Measurements from ENCODE around the gene POLR1A. TPM values are rescaled to one million over a fixed set of nuclear protein-coding genes. Genes with fewer than 3 reads are reported as not detected.

POLR1A gene
- total RNA-seq, 4 donors from 2014 or later, result 11.1 to 17.6 (median 13.3) TPM

DNA sequence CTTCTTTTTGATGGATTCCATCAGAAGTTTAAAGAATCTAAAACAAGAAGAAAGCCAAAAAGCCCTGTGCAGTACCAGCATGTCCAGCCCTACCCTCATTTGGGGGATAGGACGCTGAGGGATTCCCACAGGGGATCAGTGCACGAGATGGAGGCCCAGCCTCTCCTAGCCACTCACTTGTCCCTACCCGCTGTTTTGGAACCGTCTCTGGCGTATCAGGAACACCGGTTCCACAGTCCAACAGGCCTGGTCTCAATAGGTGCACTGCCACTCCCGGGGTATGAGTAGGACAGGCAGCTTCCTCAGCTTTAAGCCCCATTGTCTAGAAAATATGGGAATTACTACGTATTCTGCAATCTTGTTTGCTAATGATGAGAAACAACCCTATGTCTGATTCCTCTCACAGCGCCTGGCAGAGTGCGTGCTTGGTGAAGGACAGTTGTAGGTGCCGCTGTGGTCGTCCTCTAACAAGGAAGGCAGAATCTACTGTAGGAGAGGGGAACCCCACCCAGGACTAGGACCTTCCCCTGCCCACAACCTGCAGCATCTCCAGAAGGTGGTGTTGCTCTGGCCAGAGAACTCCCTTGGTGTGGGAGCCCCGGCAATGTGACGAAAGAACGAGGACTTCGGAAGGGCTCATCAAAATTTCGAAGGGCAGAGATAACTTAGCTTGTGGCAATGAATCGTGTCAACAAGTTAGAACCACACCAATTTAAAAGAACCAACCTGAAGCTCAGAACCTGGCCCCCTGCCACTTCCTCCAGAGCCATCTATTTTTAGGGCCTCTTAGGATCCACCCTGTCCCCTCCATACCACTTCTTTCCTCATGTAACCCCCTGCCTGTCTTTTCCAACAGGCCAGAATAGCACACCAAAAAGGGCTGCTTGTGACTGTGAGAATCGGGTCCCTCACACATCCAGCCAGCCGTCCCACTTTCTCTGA, 71.7 kb downstream of the POLR1A start:
- H3K27ac ChIP-seq, result peak overlapping the region in 1 of 4 donors; percentile 83
- H3K4me1 ChIP-seq, result peaks cover 26 to 42% (median 33%) of the 10 kb centered on the region in 4 donors
- TF ChIP-seq, protein P1, sequence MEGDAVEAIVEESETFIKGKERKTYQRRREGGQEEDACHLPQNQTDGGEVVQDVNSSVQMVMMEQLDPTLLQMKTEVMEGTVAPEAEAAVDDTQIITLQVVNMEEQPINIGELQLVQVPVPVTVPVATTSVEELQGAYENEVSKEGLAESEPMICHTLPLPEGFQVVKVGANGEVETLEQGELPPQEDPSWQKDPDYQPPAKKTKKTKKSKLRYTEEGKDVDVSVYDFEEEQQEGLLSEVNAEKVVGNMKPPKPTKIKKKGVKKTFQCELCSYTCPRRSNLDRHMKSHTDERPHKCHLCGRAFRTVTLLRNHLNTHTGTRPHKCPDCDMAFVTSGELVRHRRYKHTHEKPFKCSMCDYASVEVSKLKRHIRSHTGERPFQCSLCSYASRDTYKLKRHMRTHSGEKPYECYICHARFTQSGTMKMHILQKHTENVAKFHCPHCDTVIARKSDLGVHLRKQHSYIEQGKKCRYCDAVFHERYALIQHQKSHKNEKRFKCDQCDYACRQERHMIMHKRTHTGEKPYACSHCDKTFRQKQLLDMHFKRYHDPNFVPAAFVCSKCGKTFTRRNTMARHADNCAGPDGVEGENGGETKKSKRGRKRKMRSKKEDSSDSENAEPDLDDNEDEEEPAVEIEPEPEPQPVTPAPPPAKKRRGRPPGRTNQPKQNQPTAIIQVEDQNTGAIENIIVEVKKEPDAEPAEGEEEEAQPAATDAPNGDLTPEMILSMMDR (IDR thresholded peaks at IDR 0.05), result no peak
- TF ChIP-seq POLR2AphosphoS5 (IDR thresholded peaks at IDR 0.05), result no peak
- no peak for TF ChIP-seq EP300 (IDR thresholded peaks at IDR 0.05; ENCODE audit: low read depth)
- no peak for TF ChIP-seq POLR2A (IDR thresholded peaks at IDR 0.05)
- no peak overlapping the region for H3K4me3 ChIP-seq
- in situ Hi-C loops (cut with MboI; ENCODE audit: low pct_ligation_motif_present in 1 of 4, low pct_unique_long_range_greater_than_20kb in 1 of 4, low sequenced_read_pairs in 3 of 4), result no loop called here
- no peaks in the 10 kb centered on the region for H3K9me3 ChIP-seq
- intact Hi-C loops (cut with DNase I; ENCODE audit: low total_unique reads), result no loop called here
- no peak for DNase-seq
- H3K36me3 ChIP-seq, result peaks cover 0 to 29% (median 12%) of the 10 kb centered on the region in 4 donors
- 94 to 100% methylated on average over 8 to 20 of the region's 20 CpGs for WGBS, 2 donors (ENCODE audit: low coverage in 1 of 2)
- no peaks in the 10 kb centered on the region for H3K27me3 ChIP-seq

DNA sequence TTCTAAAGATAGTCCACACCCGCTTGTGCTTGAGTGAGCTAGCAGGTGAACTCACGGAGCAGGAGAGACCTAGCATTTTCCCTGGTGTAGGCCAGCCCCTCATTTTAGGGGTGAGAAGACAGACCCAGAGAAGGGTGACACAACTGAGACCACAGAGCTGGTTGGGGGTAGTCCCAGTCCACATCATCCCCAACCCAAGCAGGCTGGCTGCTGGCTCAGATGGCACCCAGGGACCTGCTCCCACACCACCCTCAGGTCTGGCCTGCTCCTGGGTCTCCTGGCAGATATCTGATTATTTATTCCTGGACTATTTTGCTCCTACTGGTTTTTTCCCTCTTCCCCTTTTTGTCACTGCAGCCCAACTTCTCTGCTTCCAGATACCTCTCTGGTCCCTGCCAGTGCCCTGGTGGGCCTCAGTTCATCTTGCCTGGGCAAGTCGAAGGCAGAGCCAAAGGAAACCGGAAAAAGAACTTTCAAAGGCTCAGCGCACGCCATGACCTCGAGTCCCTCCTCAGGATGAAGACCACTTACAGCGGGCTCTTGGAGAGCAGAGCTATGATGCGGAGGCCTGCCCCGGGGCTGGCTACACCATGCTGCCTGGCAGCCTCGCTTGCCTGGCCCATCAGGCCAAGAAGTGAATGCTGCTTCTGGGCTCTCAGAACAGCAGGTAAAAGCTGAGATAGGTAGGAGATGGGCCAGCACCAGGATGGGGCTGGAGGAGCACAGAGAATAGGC, 72.7 kb downstream of the POLR1A start:
- TF ChIP-seq EP300 (IDR thresholded peaks at IDR 0.05; ENCODE audit: low read depth) (no peak), POLR2A (IDR thresholded peaks at IDR 0.05) (no peak)
- Histone ChIP-seq H3K4me3 (no peak overlapping the region), H3K27ac (no peak overlapping the region), H3K9me3 (no peaks in the 10 kb centered on the region), H3K27me3 (no peaks in the 10 kb centered on the region), H3K36me3 (peaks cover 0 to 29% (median 15%) of the 10 kb centered on the region in 4 donors), H3K4me1 (peaks cover 20 to 33% (median 25%) of the 10 kb centered on the region in 4 donors)
- intact Hi-C loops (cut with DNase I; ENCODE audit: low total_unique reads) (no loop called here), in situ Hi-C loops (cut with MboI; ENCODE audit: low pct_ligation_motif_present in 1 of 4, low pct_unique_long_range_greater_than_20kb in 1 of 4, low sequenced_read_pairs in 3 of 4) (no loop called here)
- 95 to 96% methylated on average over 4 to 11 of the region's 11 CpGs for WGBS, 2 donors (ENCODE audit: low coverage in 1 of 2)
- DNase-seq, result no peak

DNA sequence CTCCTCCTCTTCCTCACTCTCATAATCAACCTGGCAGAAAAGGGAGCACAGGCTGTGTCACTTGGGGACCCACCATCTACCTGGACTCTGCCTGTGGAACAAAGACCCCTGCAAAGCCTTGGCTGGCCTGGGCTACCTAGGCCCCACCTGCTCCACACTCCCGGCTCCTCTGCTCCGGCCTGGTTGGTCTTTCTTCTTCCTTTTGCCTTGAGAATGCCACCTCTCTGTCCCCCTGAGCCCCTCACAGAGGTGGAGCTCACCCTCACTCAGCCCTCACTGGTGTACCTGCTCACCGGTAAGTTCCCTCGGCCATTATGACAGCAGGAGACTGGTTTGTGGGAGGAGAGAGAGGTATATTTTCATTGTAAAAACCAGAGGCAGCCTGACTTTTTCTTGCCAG, 74.1 kb downstream of the POLR1A start:
- intact Hi-C loops (cut with DNase I; ENCODE audit: low total_unique reads) (no loop called here), in situ Hi-C loops (cut with MboI; ENCODE audit: low pct_ligation_motif_present in 1 of 4, low pct_unique_long_range_greater_than_20kb in 1 of 4, low sequenced_read_pairs in 3 of 4) (no loop called here)
- DNase-seq, result no peak
- Histone ChIP-seq H3K36me3 (peaks cover 0 to 38% (median 17%) of the 10 kb centered on the region in 4 donors), H3K4me1 (peaks cover 6 to 19% (median 11%) of the 10 kb centered on the region in 4 donors), H3K4me3 (no peak overlapping the region), H3K27me3 (no peaks in the 10 kb centered on the region), H3K9me3 (no peaks in the 10 kb centered on the region), H3K27ac (no peak overlapping the region)
- TF ChIP-seq, protein P1 (IDR thresholded peaks at IDR 0.05), result no peak
- TF ChIP-seq POLR2AphosphoS5 (IDR thresholded peaks at IDR 0.05) (no peak), EP300 (IDR thresholded peaks at IDR 0.05; ENCODE audit: low read depth) (no peak), POLR2A (IDR thresholded peaks at IDR 0.05) (no peak)
- 99% methylated on average over 4 of the region's 4 CpGs; no CpG with 5 or more reads in 1 of the 2 donors for WGBS, 2 donors (ENCODE audit: low coverage in 1 of 2)

DNA sequence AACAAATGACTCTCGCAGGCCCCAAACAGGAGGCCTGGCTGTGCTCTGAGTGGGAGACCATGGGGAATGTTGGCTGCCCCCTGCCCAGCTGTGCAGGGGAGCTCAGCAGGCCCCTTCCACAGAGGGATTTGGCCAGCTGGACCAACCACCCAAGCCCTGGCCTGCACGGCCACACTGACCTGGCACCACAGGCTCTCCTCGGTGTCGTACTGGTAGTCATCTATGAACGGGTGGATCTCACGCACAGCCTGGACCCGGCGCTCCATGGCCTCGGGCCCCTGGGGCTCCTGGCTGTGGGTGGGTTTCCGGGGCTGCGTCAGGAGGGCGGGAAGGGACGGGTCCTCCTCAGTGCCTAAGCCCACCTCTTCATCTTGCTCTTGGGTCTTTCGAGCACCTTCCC, 74.5 kb downstream of the POLR1A start:
- Histone ChIP-seq H3K4me1 (peaks cover 1 to 14% (median 9%) of the 10 kb centered on the region in 4 donors), H3K36me3 (peaks cover 0 to 38% (median 19%) of the 10 kb centered on the region in 4 donors), H3K27me3 (no peaks in the 10 kb centered on the region), H3K9me3 (no peaks in the 10 kb centered on the region), H3K27ac (no peak overlapping the region), H3K4me3 (no peak overlapping the region)
- TF ChIP-seq, protein P1 (IDR thresholded peaks at IDR 0.05), result no peak
- TF ChIP-seq POLR2A (IDR thresholded peaks at IDR 0.05), result no peak
- TF ChIP-seq EP300 (IDR thresholded peaks at IDR 0.05; ENCODE audit: low read depth), result no peak
- TF ChIP-seq POLR2AphosphoS5 (IDR thresholded peaks at IDR 0.05), result no peak
- in situ Hi-C loops (cut with MboI; ENCODE audit: low pct_ligation_motif_present in 1 of 4, low pct_unique_long_range_greater_than_20kb in 1 of 4, low sequenced_read_pairs in 3 of 4), result no loop called here
- WGBS, 2 donors (ENCODE audit: low coverage in 1 of 2), result 98% methylated on average over 14 of the region's 14 CpGs; no CpG with 5 or more reads in 1 of the 2 donors
- intact Hi-C loops (cut with DNase I; ENCODE audit: low total_unique reads), result no loop called here
- DNase-seq, result no peak
